Neuronal stem cell (in vitro differentiated cells): Measurements from ENCODE around the gene PPP2R5C.
"Not testable (repeated sequence)": the region's sequence is repeated elsewhere in the genome, so short reads cannot be mapped to it uniquely, and the experiment has no call there.

Experiments used
- DNase-seq: peaks from one replicate; pipeline ENCODE4 v3.0.0-alpha.2; 2013; ENCODE audit warnings: low spot score
- H2AFZ ChIP-seq: one replicate; pipeline ENCODE4 v1.6.1; 2013; ENCODE audit warnings: mild to moderate bottlenecking, low read length, inconsistent platforms
- H2AK5ac ChIP-seq: 2 replicates; pipeline ENCODE4 v1.6.1; 2013; ENCODE audit warnings: low read depth, mild to moderate bottlenecking, inconsistent platforms, low read length, moderate library complexity, mixed read lengths
- H2BK120ac ChIP-seq: 2 replicates; pipeline ENCODE4 v1.6.1; 2013; ENCODE audit warnings: low read depth, mild to moderate bottlenecking, inconsistent platforms, low read length, moderate library complexity, mixed read lengths
- H2BK12ac ChIP-seq: one replicate; pipeline ENCODE4 v1.6.1; 2013; ENCODE audit warnings: low read length, inconsistent platforms
- H2BK15ac ChIP-seq: 2 replicates; pipeline ENCODE4 v1.6.1; 2013; ENCODE audit warnings: mild to moderate bottlenecking, low read length, inconsistent platforms, mixed read lengths
- H2BK5ac ChIP-seq: one replicate; pipeline ENCODE4 v1.6.1; 2013; ENCODE audit warnings: inconsistent platforms, mild to moderate bottlenecking, low read length, moderate library complexity
- H3K14ac ChIP-seq: one replicate; pipeline ENCODE4 v1.6.1; 2013; ENCODE audit warnings: low read length, inconsistent platforms
- H3K18ac ChIP-seq: 2 replicates; pipeline ENCODE4 v1.6.1; 2013; ENCODE audit warnings: low read length, inconsistent platforms
- H3K23ac ChIP-seq: 2 replicates; pipeline ENCODE4 v1.6.1; 2013; ENCODE audit warnings: low read depth, mild to moderate bottlenecking, mixed read lengths, low read length, inconsistent platforms; ENCODE audit not compliant: poor library complexity
- H3K27ac ChIP-seq: replicated peaks from 3 replicates; pipeline ENCODE4 v1.5.1; 2013; ENCODE audit warnings: low read length, inconsistent platforms
- H3K27me3 ChIP-seq, 3 experiments: 2 replicates each; pipeline ENCODE4 v1.6.1; 2013; ENCODE audit warnings: low read length in 3 of 3, mild to moderate bottlenecking in 2 of 3, inconsistent platforms in 1 of 3, low read depth in 1 of 3, mixed read lengths in 1 of 3, moderate library complexity in 1 of 3; ENCODE audit not compliant: control insufficient read depth in 3 of 3, insufficient read depth in 3 of 3
- H3K36me3 ChIP-seq, 2 donors: replicated peaks in 1 of 2; 2 replicates each; pipeline ENCODE4 v1.6.1; 2013; ENCODE audit warnings: low read length in 2 of 2; ENCODE audit not compliant: control insufficient read depth in 2 of 2, insufficient read depth in 2 of 2
- H3K4ac ChIP-seq: 2 replicates; pipeline ENCODE4 v1.6.1; 2013; ENCODE audit warnings: inconsistent platforms, mild to moderate bottlenecking, low read length, moderate library complexity
- H3K4me1 ChIP-seq, 2 donors: 1 replicate in 1 of 2; 2 replicates in 1 of 2; pipeline ENCODE4 v1.6.1; 2013; ENCODE audit warnings: low read length in 2 of 2, low read depth in 1 of 2; ENCODE audit not compliant: control insufficient read depth in 2 of 2, insufficient read depth in 1 of 2
- H3K4me2 ChIP-seq: one replicate; pipeline ENCODE4 v1.6.1; 2013; ENCODE audit warnings: mild to moderate bottlenecking, low read length, inconsistent platforms; ENCODE audit not compliant: insufficient read depth, poor library complexity, severe bottlenecking
- H3K4me3 ChIP-seq, 2 donors: 2 replicates each; pipeline ENCODE4 v1.5.1; 2013; ENCODE audit warnings: low read length in 2 of 2, mild to moderate bottlenecking in 2 of 2, inconsistent platforms in 1 of 2, moderate library complexity in 1 of 2
- H3K79me1 ChIP-seq: one replicate; pipeline ENCODE4 v1.6.1; 2013; ENCODE audit warnings: low read depth, mild to moderate bottlenecking, inconsistent platforms, low read length, moderate library complexity
- H3K9ac ChIP-seq: one replicate; pipeline ENCODE4 v1.6.1; 2013; ENCODE audit warnings: mild to moderate bottlenecking, low read depth, low read length, inconsistent platforms; ENCODE audit not compliant: poor library complexity
- H3K9me3 ChIP-seq, 2 donors: replicated peaks in 1 of 2; 2 replicates each; pipeline versions ENCODE3 to v1.6.1; 2013; ENCODE audit warnings: low read length in 2 of 2, mild to moderate bottlenecking in 2 of 2, inconsistent platforms in 1 of 2, low read depth in 1 of 2, mixed read lengths in 1 of 2, moderate library complexity in 1 of 2; ENCODE audit not compliant: control insufficient read depth in 2 of 2, insufficient read depth in 1 of 2
- H4K8ac ChIP-seq: one replicate; pipeline ENCODE4 v1.6.1; 2013; ENCODE audit warnings: low read depth, mild to moderate bottlenecking, inconsistent platforms, low read length, moderate library complexity
- H4K91ac ChIP-seq: one replicate; pipeline ENCODE4 v1.6.1; 2013; ENCODE audit warnings: low read length, low read depth, mild to moderate bottlenecking, inconsistent platforms; ENCODE audit not compliant: poor library complexity
- WGBS, 2 donors: extraction: QIAGEN DNeasy Blood & Tissue Kit; methylation state at CpG; one replicate each; pipeline ENCODE4 v1.1.7; 2013; ENCODE audit warnings: missing lambda C conversion rate in 2 of 2, mixed read lengths in 1 of 2; ENCODE audit not compliant: insufficient read length in 2 of 2, insufficient replicate concordance in 1 of 2; ENCODE audit errors: extremely low coverage in 2 of 2; 5-methylcytosine and 5-hydroxymethylcytosine counted together

The PPP2R5C gene

DNA sequence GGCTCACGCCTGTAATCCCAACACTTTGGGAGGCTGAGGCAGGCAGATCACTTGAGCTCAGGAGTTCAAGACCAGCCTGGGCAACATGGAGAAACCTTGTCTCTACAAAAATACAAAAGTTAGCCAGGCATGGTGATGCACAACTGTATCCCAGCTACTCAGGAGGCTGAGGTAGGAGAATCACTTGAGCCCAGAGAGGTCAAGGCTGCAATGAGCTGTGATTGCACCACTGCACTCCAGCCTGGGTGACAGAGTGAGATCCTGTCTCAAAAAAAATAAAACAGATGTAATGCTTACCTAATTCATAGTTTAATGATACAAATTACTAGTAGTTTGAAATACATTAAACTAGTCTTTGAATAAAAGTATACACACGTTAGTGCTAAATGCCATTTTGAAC is 209.9 kb downstream of the PPP2R5C start:
- not testable (repeated sequence) for H2AK5ac ChIP-seq, H3K4me3 ChIP-seq, H3K9ac ChIP-seq, H2BK120ac ChIP-seq, H4K8ac ChIP-seq, H2BK5ac ChIP-seq, H3K9me3 ChIP-seq, H3K18ac ChIP-seq, H2AFZ ChIP-seq, DNase-seq, H3K23ac ChIP-seq, H3K4me1 ChIP-seq, H3K4ac ChIP-seq, H4K91ac ChIP-seq, H3K27ac ChIP-seq, H3K14ac ChIP-seq, H3K27me3 ChIP-seq, H3K4me2 ChIP-seq, H2BK15ac ChIP-seq, H2BK12ac ChIP-seq
- H3K79me1 ChIP-seq, result peaks cover 11% of the 10 kb centered on the region
- peaks cover 7 to 73% of the 10 kb centered on the region in 2 donors for H3K36me3 ChIP-seq
- WGBS, 2 donors, result no CpG with 5 or more reads among the region's 2 CpGs

DNA sequence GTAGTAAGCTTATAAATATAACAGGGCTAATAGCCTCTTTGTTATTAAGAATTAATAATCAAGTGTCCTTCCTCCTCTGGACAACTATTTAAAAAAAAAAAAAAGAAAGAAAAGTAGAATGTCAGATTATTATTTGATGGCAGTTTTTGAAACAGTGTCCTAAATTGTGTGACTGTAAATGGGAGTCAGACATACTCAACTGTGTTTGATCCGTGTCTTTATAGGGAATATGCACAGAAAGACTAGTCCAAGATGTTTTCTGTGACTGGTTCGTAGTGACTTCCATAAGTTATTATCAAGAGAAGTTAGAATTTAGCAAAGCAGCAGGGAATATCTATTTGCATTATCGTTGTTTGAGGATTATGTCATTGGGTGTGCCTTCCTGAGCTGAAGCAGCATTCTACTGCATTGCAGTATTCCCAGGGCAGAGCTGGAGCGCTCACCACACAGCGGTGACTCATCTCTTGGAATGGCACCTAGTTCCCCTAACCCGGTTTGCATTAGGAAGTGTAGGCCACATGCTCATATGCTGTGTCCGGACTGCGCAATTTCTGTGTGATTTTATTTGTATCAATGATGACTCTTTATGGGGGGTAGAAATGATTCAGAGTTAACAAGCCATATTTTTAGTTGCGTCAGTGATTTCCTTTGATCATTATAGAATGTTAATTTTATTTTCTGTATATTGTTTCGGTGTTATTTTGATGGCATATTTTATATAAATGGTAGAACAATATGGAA is 210.8 kb downstream of the PPP2R5C start:
- Histone ChIP-seq H3K4me1 (no peaks in the 10 kb centered on the region), H2BK120ac (no peak overlapping the region), H3K27me3 (no peaks in the 10 kb centered on the region), H2AFZ (no peak overlapping the region), H3K9me3 (no peaks in the 10 kb centered on the region), H3K4me2 (no peak overlapping the region), H3K4ac (no peak overlapping the region), H3K14ac (no peak overlapping the region), H3K4me3 (no peak overlapping the region), H4K91ac (no peak overlapping the region), H3K36me3 (peaks cover 7 to 73% of the 10 kb centered on the region in 2 donors), H3K18ac (no peak overlapping the region), H2BK5ac (no peak overlapping the region), H3K79me1 (peaks cover 11% of the 10 kb centered on the region), H3K27ac (no peak overlapping the region), H4K8ac (no peak overlapping the region), H2BK12ac (no peak overlapping the region), H2AK5ac (no peak overlapping the region), H2BK15ac (no peak overlapping the region), H3K23ac (no peak overlapping the region), H3K9ac (no peak overlapping the region)
- no peak for DNase-seq
- no CpG with 5 or more reads among the region's 10 CpGs for WGBS, 2 donors

DNA sequence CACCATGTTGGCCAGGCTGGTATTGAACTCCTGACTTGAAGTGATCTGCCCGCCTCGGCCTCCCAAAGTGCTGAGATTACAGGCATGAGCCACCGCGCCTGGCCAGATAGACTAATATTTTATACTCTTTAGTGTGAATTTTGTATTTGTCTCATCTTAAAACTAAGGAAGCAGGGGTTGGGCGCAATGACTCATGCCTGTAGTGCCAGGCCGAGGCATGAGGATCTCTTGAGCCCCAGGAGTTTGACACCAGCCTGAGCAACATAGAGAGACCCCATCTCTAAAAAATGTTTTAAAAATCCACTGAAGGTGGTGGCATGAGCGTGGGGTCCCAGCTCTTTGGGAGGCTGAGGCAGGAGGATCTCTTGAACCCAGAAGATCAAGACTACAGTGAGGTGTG is 211.8 kb downstream of the PPP2R5C start:
- Histone ChIP-seq H4K8ac (no peak overlapping the region), H3K23ac (no peak overlapping the region), H2BK12ac (no peak overlapping the region), H3K9me3 (no peaks in the 10 kb centered on the region), H3K4me2 (no peak overlapping the region), H3K36me3 (peaks cover 7 to 73% of the 10 kb centered on the region in 2 donors), H4K91ac (no peak overlapping the region), H2AFZ (no peak overlapping the region), H2BK15ac (no peak overlapping the region), H3K4ac (no peak overlapping the region), H3K27ac (no peak overlapping the region), H2BK5ac (no peak overlapping the region), H3K79me1 (peaks cover 7% of the 10 kb centered on the region), H3K27me3 (no peaks in the 10 kb centered on the region), H3K9ac (no peak overlapping the region), H2BK120ac (no peak overlapping the region), H2AK5ac (no peak overlapping the region), H3K4me1 (no peaks in the 10 kb centered on the region), H3K14ac (no peak overlapping the region), H3K4me3 (no peak overlapping the region), H3K18ac (no peak overlapping the region)
- WGBS, 2 donors, result no CpG with 5 or more reads among the region's 7 CpGs
- DNase-seq, result no peak

DNA sequence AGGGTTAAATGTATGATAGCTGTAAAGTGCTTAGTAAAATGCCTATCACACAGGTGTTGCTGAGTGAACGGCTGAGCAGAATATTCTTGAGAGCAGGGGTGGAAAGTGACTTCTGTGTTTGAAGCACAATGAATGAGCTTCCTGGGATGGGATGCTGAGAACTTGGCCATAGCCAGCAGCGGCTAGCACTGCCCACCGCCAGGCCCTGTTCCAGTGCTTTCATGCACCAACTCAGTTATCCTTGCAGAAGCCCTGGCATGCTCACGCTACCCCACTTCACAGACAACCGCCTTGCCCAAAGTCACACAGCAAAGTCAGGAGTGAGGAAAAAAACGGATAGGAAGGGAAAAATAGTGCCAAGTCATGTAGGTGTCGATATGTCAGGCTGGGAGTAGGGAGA is 213.7 kb downstream of the PPP2R5C start:
- no peaks in the 10 kb centered on the region for H3K9me3 ChIP-seq
- no peak overlapping the region for H3K18ac ChIP-seq
- H3K27ac ChIP-seq, result no peak overlapping the region
- H2BK12ac ChIP-seq, result no peak overlapping the region
- no peak overlapping the region for H3K9ac ChIP-seq
- H4K8ac ChIP-seq, result no peak overlapping the region
- no peak overlapping the region for H2BK15ac ChIP-seq
- no peaks in the 10 kb centered on the region for H3K4me1 ChIP-seq
- no peak overlapping the region for H2AK5ac ChIP-seq
- no peak overlapping the region for H3K4me2 ChIP-seq
- H3K36me3 ChIP-seq, result peaks cover 15 to 76% of the 10 kb centered on the region in 2 donors
- no peak overlapping the region for H4K91ac ChIP-seq
- no peak overlapping the region for H2BK5ac ChIP-seq
- no peak overlapping the region for H3K4ac ChIP-seq
- peaks cover 7% of the 10 kb centered on the region for H3K79me1 ChIP-seq
- H3K4me3 ChIP-seq, result no peak overlapping the region
- H3K23ac ChIP-seq, result no peak overlapping the region
- WGBS, 2 donors, result no CpG with 5 or more reads among the region's 7 CpGs
- H3K27me3 ChIP-seq, result no peaks in the 10 kb centered on the region
- H2AFZ ChIP-seq, result no peak overlapping the region
- no peak overlapping the region for H2BK120ac ChIP-seq
- H3K14ac ChIP-seq, result no peak overlapping the region
- no peak for DNase-seq
